SKM-1 treated with dmso at 0.1 percent for 144 hours (cell line): ENCODE results near the gene FOXK2.
A peak's percentile ranks its signal among the peaks of the same experiment; 100 is the strongest.

Source experiments
- DNase-seq: peaks from one replicate; lab custom pipeline; 2025; ENCODE audit not compliant: unreplicated experiment; lab: John Stamatoyannopoulos, UW

The FOXK2 gene

GRCh38 chr17:82632451-82632850, 112.9 kb downstream of the FOXK2 start:
- no peak for DNase-seq

GRCh38 chr17:82633343-82633742, 113.8 kb downstream of the FOXK2 start:
- DNase-seq: no peak

GRCh38 chr17:82636626-82637598, 117.4 kb downstream of the FOXK2 start:
- no peak for DNase-seq

- DNase-seq: no peak
Measured at GRCh38 chr17:82638183-82638773, 118.7 kb downstream of the FOXK2 start.

- DNase-seq: no peak
Measured at GRCh38 chr17:82639628-82640027, 120.1 kb downstream of the FOXK2 start.

- DNase-seq: no peak
Measured at GRCh38 chr17:82640036-82640435, 120.5 kb downstream of the FOXK2 start.

GRCh38 chr17:82642022-82642421, 122.5 kb downstream of the FOXK2 start:
- no peak for DNase-seq

GRCh38 chr17:82644148-82644547, 124.6 kb downstream of the FOXK2 start:
- no peak for DNase-seq

- DNase-seq: no peak
Measured at GRCh38 chr17:82645516-82645915, 126.0 kb downstream of the FOXK2 start.

- no peak for DNase-seq
Measured at GRCh38 chr17:82647593-82648164, 128.1 kb downstream of the FOXK2 start.

GRCh38 chr17:82648165-82648668, 128.7 kb downstream of the FOXK2 start, which contains the start of gene WDR45B:
TSS of gene WDR45B (minus strand) at chr17:82648444. CDS start at chr17:82648340, 104 bp downstream.
- DNase-seq: peak; percentile 78

- DNase-seq: peak; percentile 22
Measured at GRCh38 chr17:82648742-82649331, 129.3 kb downstream of the FOXK2 start.

- DNase-seq: no peak
Measured at GRCh38 chr17:82649501-82650261, 130.1 kb downstream of the FOXK2 start.

- DNase-seq: no peak
Measured at GRCh38 chr17:82650723-82651122, 131.2 kb downstream of the FOXK2 start.

GRCh38 chr17:82653651-82654528, 134.4 kb downstream of the FOXK2 start:
- DNase-seq: no peak
